Gastrocnemius medialis (tissue), 4 donors: ENCODE results near the gene CLNK. TPM values are rescaled to one million over a fixed set of nuclear protein-coding genes. Genes with fewer than 3 reads are reported as not detected.

ENCODE experiments used
- ATAC-seq, 2 donors: fragments of 150-250 bp; one replicate each; pipeline ENCODE4 v1.9.1; 2016
- DNase-seq, 2 donors: peaks; one replicate each; pipeline ENCODE4 v3.0.0-alpha.2; 2019
- H3K27ac ChIP-seq, 4 donors: fragments of 200-600 bp; sonication (generic); 1 replicate in 1 of 4; 2 replicates in 3 of 4; pipeline ENCODE4 v1.5.1; 2016 to 2018; ENCODE audit warnings: mild to moderate bottlenecking in 2 of 4, moderate library complexity in 1 of 4
- H3K27me3 ChIP-seq, 3 donors: fragments of 200-600 bp; sonication (generic) in 2 of 3; 1 replicate in 1 of 3; 2 replicates in 2 of 3; pipeline versions ENCODE4 v1.5.1 to v1.6.0; 2016 to 2019; ENCODE audit warnings: mild to moderate bottlenecking in 1 of 3, moderate library complexity in 1 of 3
- H3K36me3 ChIP-seq, 2 donors: fragments of 200-600 bp; sonication (generic) in 1 of 2; one replicate each; pipeline ENCODE4 v1.5.1; 2017 to 2018
- H3K4me1 ChIP-seq, 2 donors: fragments of 200-600 bp; sonication (generic) in 1 of 2; one replicate each; pipeline ENCODE4 v1.5.1; 2016 to 2017; ENCODE audit warnings: mild to moderate bottlenecking in 2 of 2
- H3K4me3 ChIP-seq, 4 donors: fragments of 200-600 bp; sonication (generic) in 3 of 4; 1 replicate in 1 of 4; 2 replicates in 3 of 4; pipeline ENCODE4 v1.5.1; 2016 to 2019; ENCODE audit warnings: mild to moderate bottlenecking in 2 of 4
- H3K9me3 ChIP-seq, 3 donors: fragments of 200-600 bp; sonication (generic) in 2 of 3; 1 replicate in 1 of 3; 2 replicates in 2 of 3; pipeline ENCODE4 v1.5.1; 2016 to 2019
- POLR2A ChIP-seq, 2 donors: fragments of 450-650 bp; IDR thresholded peaks; one replicate each; pipeline ENCODE4 v1.6.1; 2017; ENCODE audit warnings: antibody characterized with exemption in 2 of 2, mild to moderate bottlenecking in 2 of 2, moderate library complexity in 2 of 2
- in situ Hi-C, 4 donors: fragments of 200-750 bp; cut with MboI; loops; one replicate each; pipeline versions ENCODE4 v1.15.0 to v1.8.0; 2017; ENCODE audit warnings: low sequenced_read_pairs in 4 of 4
- intact Hi-C: fragments of 100-400 bp; cut with DNase I; formaldehyde crosslinking; loops from one replicate; pipeline ENCODE4 v1.15.1; 2023; ENCODE audit warnings: low total_unique reads
- total RNA-seq, 4 donors: library from RNA; depleted of rRNA; stranded (reverse); fragments of >200 nt; gene quantifications; one replicate each; pipeline versions ENCODE4 v1.1.0 to v1.2.3, GENCODE V29; 2016
- TF ChIP-seq, protein P1 (sequence below), 5 experiments: fragments of 450-650 bp in 3 of 5; fragments of 200-600 bp in 2 of 5; sonication (generic) in 2 of 5; IDR thresholded peaks in 4 of 5; conservative IDR thresholded peaks in 1 of 5; 1 replicate in 4 of 5; 2 replicates in 1 of 5; pipeline ENCODE4 v1.5.1; 2016 to 2019; ENCODE audit warnings: antibody characterized with exemption in 5 of 5, mild to moderate bottlenecking in 3 of 5, moderate library complexity in 3 of 5

Gene CLNK
- total RNA-seq, 4 donors from 2014 or later = not detected

GRCh38 chr4:10596586-10597290, 87.8 kb downstream of the CLNK start:
- ATAC-seq = no peak
- no peak overlapping the region for H3K4me3 ChIP-seq
- no peaks in the 10 kb centered on the region for H3K36me3 ChIP-seq
- no peak for DNase-seq
- no peaks in the 10 kb centered on the region for H3K9me3 ChIP-seq
- in situ Hi-C loops (loop anchor here in 2 of 4 donors (25.0 kb wide), 2 partner anchors 841 to 1116 kb away; partner anchors contain the start of gene HS3ST1 (in 2 of the 2)), intact Hi-C loops (no loop called here)
- H3K27ac ChIP-seq = no peak overlapping the region
- no peaks in the 10 kb centered on the region for H3K4me1 ChIP-seq
- TF ChIP-seq, protein P1, sequence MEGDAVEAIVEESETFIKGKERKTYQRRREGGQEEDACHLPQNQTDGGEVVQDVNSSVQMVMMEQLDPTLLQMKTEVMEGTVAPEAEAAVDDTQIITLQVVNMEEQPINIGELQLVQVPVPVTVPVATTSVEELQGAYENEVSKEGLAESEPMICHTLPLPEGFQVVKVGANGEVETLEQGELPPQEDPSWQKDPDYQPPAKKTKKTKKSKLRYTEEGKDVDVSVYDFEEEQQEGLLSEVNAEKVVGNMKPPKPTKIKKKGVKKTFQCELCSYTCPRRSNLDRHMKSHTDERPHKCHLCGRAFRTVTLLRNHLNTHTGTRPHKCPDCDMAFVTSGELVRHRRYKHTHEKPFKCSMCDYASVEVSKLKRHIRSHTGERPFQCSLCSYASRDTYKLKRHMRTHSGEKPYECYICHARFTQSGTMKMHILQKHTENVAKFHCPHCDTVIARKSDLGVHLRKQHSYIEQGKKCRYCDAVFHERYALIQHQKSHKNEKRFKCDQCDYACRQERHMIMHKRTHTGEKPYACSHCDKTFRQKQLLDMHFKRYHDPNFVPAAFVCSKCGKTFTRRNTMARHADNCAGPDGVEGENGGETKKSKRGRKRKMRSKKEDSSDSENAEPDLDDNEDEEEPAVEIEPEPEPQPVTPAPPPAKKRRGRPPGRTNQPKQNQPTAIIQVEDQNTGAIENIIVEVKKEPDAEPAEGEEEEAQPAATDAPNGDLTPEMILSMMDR (IDR thresholded peaks at IDR 0.05 in 4 of 5, conservative IDR thresholded peaks at IDR 0.05 in 1 of 5) = no peak
- no peak for TF ChIP-seq POLR2A (IDR thresholded peaks at IDR 0.05)
- no peaks in the 10 kb centered on the region for H3K27me3 ChIP-seq

GRCh38 chr4:10593130-10593529, 91.4 kb downstream of the CLNK start:
- Histone ChIP-seq H3K9me3 (no peaks in the 10 kb centered on the region), H3K4me1 (no peaks in the 10 kb centered on the region), H3K27me3 (no peaks in the 10 kb centered on the region), H3K4me3 (no peak overlapping the region), H3K27ac (no peak overlapping the region), H3K36me3 (no peaks in the 10 kb centered on the region)
- intact Hi-C loops = no loop called here
- no peak for TF ChIP-seq POLR2A (IDR thresholded peaks at IDR 0.05)
- TF ChIP-seq, protein P1 (IDR thresholded peaks at IDR 0.05 in 4 of 5, conservative IDR thresholded peaks at IDR 0.05 in 1 of 5) = no peak
- in situ Hi-C loops = loop anchor here in 2 of 4 donors (25.0 kb wide), 2 partner anchors 844 to 1119 kb away; partner anchors contain the start of gene HS3ST1 (in 2 of the 2)
- DNase-seq (no peak), ATAC-seq (no peak)

- Histone ChIP-seq H3K27ac (no peak overlapping the region), H3K9me3 (no peaks in the 10 kb centered on the region), H3K27me3 (no peaks in the 10 kb centered on the region), H3K4me3 (no peak overlapping the region), H3K36me3 (no peaks in the 10 kb centered on the region), H3K4me1 (no peaks in the 10 kb centered on the region)
- intact Hi-C loops (no loop called here), in situ Hi-C loops (loop anchor here in 2 of 4 donors (25.0 kb wide), 2 partner anchors 846 to 1121 kb away; partner anchors contain the start of gene HS3ST1 (in 2 of the 2))
- TF ChIP-seq, protein P1 (IDR thresholded peaks at IDR 0.05 in 4 of 5, conservative IDR thresholded peaks at IDR 0.05 in 1 of 5) = no peak
- TF ChIP-seq POLR2A (IDR thresholded peaks at IDR 0.05) = no peak
- ATAC-seq (no peak), DNase-seq (no peak)
Observed at GRCh38 chr4:10590896-10591295, 93.7 kb downstream of the CLNK start.

GRCh38 chr4:10589799-10590198, 94.8 kb downstream of the CLNK start:
- in situ Hi-C loops = loop anchor here in 2 of 4 donors (25.0 kb wide), 2 partner anchors 848 to 1123 kb away; partner anchors contain the start of gene HS3ST1 (in 2 of the 2)
- intact Hi-C loops = no loop called here

More at GRCh38 chr4:10589799-10590198, 94.8 kb downstream of the CLNK start:
- TF ChIP-seq, protein P1 (IDR thresholded peaks at IDR 0.05 in 4 of 5, conservative IDR thresholded peaks at IDR 0.05 in 1 of 5) = no peak
- no peak for TF ChIP-seq POLR2A (IDR thresholded peaks at IDR 0.05)
- no peaks in the 10 kb centered on the region for H3K36me3 ChIP-seq
- no peak overlapping the region for H3K27ac ChIP-seq
- H3K27me3 ChIP-seq = no peaks in the 10 kb centered on the region
- no peak overlapping the region for H3K4me3 ChIP-seq
- H3K9me3 ChIP-seq = no peaks in the 10 kb centered on the region
- no peak for DNase-seq
- no peaks in the 10 kb centered on the region for H3K4me1 ChIP-seq
- no peak for ATAC-seq
